Neutrophil (primary cell): ENCODE results near the gene CCNYL1.

ENCODE experiments used
- H3K27ac ChIP-seq: fragments of 200-600 bp; sonication (generic); 2 replicates; pipeline ENCODE4 v1.5.1; 2016; ENCODE audit warnings: mild to moderate bottlenecking, moderate library complexity
- H3K27me3 ChIP-seq: fragments of 200-600 bp; sonication (generic); 2 replicates; pipeline ENCODE4 v1.6.0; 2016; ENCODE audit warnings: mild to moderate bottlenecking
- H3K36me3 ChIP-seq: fragments of 200-600 bp; sonication (generic); 2 replicates; pipeline ENCODE4 v1.5.1; 2017
- H3K4me1 ChIP-seq, 2 experiments: fragments of 200-600 bp in 1 of 2; sonication (generic) in 1 of 2; 1 replicate in 1 of 2; 2 replicates in 1 of 2; pipeline versions ENCODE4 v1.5.1 to v1.6.1; 2013 to 2016; ENCODE audit warnings: low read depth in 1 of 2, low read length in 1 of 2, mild to moderate bottlenecking in 1 of 2, moderate library complexity in 1 of 2; ENCODE audit not compliant: control insufficient read depth in 1 of 2, insufficient read depth in 1 of 2
- H3K4me3 ChIP-seq, 2 experiments: fragments of 200-600 bp in 1 of 2; sonication (generic) in 1 of 2; 1 replicate in 1 of 2; 2 replicates in 1 of 2; pipeline ENCODE4 v1.5.1; 2013 to 2016; ENCODE audit warnings: low read depth in 1 of 2, low read length in 1 of 2, mild to moderate bottlenecking in 1 of 2, moderate library complexity in 1 of 2
- H3K9me3 ChIP-seq: fragments of 200-600 bp; sonication (generic); 2 replicates; pipeline ENCODE4 v1.5.1; 2016
- CTCF ChIP-seq: fragments of 200-600 bp; sonication (generic); IDR thresholded peaks from 2 replicates; pipeline ENCODE4 v1.5.1; 2016; ENCODE audit warnings: antibody characterized with exemption

CCNYL1 gene

DNA sequence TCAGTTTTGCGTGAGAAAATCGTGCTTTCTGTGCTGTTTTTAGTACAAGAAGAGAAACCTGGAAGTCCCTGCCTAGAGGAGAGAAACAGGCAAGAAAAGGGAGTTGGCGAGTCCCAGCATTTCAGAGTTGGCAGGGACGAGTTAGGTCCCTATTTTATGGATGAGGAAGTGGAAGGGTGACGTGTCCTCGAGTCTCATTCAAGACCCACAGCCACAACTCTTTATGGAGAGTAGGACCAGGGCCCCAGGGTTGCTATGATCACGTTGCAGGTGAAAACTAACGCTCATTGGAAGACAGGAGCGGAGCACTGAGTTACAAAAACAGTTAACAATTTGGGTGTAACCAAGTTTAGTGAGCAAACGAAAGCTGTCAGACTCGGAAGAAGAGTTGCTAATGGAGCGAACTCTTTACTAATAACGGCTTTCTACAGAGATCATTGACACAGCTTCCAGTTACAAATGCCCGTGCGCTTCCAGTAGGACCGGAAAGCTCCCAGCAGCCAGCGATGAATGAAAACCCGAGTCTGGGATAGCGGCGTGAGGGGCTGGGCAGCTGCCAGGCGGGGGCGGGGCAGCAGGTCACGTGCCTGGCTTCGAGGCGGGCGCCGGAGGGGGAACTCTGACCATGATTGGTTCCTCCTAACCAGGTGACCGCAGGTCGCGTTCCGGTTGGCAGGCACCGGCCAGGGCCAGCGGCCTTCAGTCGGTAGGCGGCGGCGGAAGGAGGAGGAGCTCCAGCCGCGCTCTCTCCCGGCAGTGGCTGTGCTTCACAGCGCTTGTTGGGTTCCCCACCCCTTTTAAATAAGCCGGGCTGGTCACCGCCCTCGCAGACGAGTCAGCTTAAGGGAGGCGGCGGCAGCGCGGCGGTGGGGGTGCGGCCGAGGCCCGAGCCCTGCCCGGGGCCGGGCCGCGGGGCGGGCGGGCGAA is at the start of gene CCNYL1:
TSS of gene CCNYL1 (plus strand) at position 827 of the 927 bp plus-strand sequence. CDS start 257 bp downstream, outside the sequence.
- H3K4me3 ChIP-seq = peak within 1 kb of the TSS; percentile 92 to 93
- no peaks in the 10 kb centered on the region for H3K9me3 ChIP-seq
- no peaks in the 10 kb centered on the region for H3K36me3 ChIP-seq
- no peaks in the 10 kb centered on the region for H3K27me3 ChIP-seq
- H3K27ac ChIP-seq = peak within 1 kb of the TSS; percentile 89
- TF ChIP-seq CTCF = peak; percentile 92
- peaks cover 22 to 38% of the 10 kb centered on the region in 2 experiments for H3K4me1 ChIP-seq

GRCh38 chr2:207662203-207662602 is 49.2 kb upstream of the CCNYL1 start:
- TF ChIP-seq CTCF = no peak

DNA sequence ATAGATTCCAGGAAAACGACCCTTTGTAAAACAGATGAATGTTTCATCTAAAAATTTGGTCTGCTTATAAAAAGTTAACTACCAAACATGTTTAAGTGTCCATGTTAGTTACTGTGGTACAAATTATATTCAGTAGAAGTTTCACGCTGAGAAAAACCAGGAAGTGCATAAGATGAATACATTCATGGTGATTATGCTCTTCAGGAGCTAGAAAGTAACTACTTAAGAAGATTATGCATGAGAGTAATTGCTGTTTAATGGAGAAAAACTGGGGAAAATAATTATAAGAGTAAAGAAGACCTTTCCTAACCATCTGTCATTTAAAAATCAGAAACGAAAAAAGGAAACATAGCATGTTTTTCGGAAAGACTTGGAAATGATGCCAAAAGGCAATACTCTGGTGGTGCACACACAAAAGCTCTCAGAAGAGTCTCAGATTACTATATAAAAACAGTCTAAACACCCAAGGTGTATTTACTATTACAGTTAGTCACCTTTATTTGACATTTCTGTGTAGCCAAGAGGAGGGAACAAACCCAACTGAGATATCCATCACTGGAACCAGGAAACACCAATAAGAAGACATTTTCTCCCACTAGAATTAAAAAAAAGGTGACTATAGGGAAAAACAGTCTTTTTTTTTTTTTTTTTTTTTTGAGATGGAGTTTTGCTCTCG is 47.4 kb upstream of the CCNYL1 start:
- no peaks in the 10 kb centered on the region for H3K9me3 ChIP-seq
- no peaks in the 10 kb centered on the region for H3K27me3 ChIP-seq
- no peak for TF ChIP-seq CTCF
- H3K27ac ChIP-seq = no peak overlapping the region
- no peaks in the 10 kb centered on the region for H3K36me3 ChIP-seq
- no peak overlapping the region for H3K4me3 ChIP-seq
- H3K4me1 ChIP-seq = no peaks in the 10 kb centered on the region

More at GRCh38 chr2:207662203-207662602, 49.2 kb upstream of the CCNYL1 start:
- Histone ChIP-seq H3K36me3 (no peaks in the 10 kb centered on the region), H3K27me3 (no peaks in the 10 kb centered on the region), H3K4me1 (no peaks in the 10 kb centered on the region), H3K4me3 (no peak overlapping the region), H3K9me3 (no peaks in the 10 kb centered on the region), H3K27ac (no peak overlapping the region)

- H3K4me3 ChIP-seq = no peak overlapping the region
Measured at GRCh38 chr2:207670887-207671286, 40.6 kb upstream of the CCNYL1 start.

DNA sequence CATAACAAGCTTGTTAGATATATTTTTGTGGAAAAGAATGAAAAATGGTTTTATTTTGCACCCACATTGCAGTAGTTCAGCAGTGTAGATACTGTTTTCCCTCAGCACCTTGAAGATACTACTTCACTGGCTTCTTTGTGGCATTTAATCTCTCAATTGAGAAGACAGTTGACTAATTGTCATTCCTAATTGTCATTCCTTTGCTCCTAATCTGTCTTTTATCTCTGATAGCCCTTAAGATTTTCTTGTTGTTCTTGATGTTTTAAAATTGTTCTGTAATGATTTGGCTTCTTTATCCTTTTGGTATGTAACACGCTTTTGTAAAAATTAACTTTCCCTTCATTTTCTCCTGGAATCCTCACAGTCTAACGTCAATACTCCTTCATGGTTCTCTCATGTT is 38.0 kb upstream of the CCNYL1 start:
- no peak for TF ChIP-seq CTCF
- H3K4me1 ChIP-seq = no peaks in the 10 kb centered on the region
- H3K36me3 ChIP-seq = no peaks in the 10 kb centered on the region
- no peak overlapping the region for H3K4me3 ChIP-seq
- no peak overlapping the region for H3K27ac ChIP-seq
- no peaks in the 10 kb centered on the region for H3K9me3 ChIP-seq
- no peaks in the 10 kb centered on the region for H3K27me3 ChIP-seq

More at GRCh38 chr2:207670887-207671286, 40.6 kb upstream of the CCNYL1 start:
- no peaks in the 10 kb centered on the region for H3K27me3 ChIP-seq
- H3K36me3 ChIP-seq = no peaks in the 10 kb centered on the region
- H3K9me3 ChIP-seq = no peaks in the 10 kb centered on the region
- no peak for TF ChIP-seq CTCF
- H3K27ac ChIP-seq = no peak overlapping the region
- no peaks in the 10 kb centered on the region for H3K4me1 ChIP-seq
